ENCODE measurements around the gene PSG11.
"Not testable (repeated sequence)": the region's sequence is repeated elsewhere in the genome, so short reads cannot be mapped to it uniquely, and the experiment has no call there.

- TF ChIP-seq CTCF, POLR2A (IDR thresholded peaks at IDR 0.05): not testable (repeated sequence)
These were observed 38.1 kb downstream of the PSG11 start for GRCh38 chr19:42988206-42988605.
